ENCODE data around the gene PIM1. TPM values are rescaled to one million over a fixed set of nuclear protein-coding genes. Genes with fewer than 3 reads are reported as not detected.

PIM1 gene
- total RNA-seq, 1 donor from 2014 or later: 41.5 TPM

GRCh38 chr6:37146735-37147157, 23.2 kb upstream of the PIM1 start:
- DNase-seq (ENCODE audit: extremely low spot score, unreplicated experiment): no peak
- peaks cover 25% of the 10 kb centered on the region for H3K4me1 Mint-ChIP-seq (ENCODE audit: unreplicated experiment)
- H3K9me3 Mint-ChIP-seq: no peaks in the 10 kb centered on the region
- no peak for TF ChIP-seq CTCF (conservative IDR thresholded peaks at IDR 0.05)
- no peak overlapping the region for H3K27ac Mint-ChIP-seq
- no peaks in the 10 kb centered on the region for H3K36me3 Mint-ChIP-seq
- no peaks in the 10 kb centered on the region for H3K27me3 Mint-ChIP-seq
- no peak overlapping the region for H3K4me3 Mint-ChIP-seq

- Mint-ChIP-seq H3K36me3 (no peaks in the 10 kb centered on the region), H3K27me3 (no peaks in the 10 kb centered on the region), H3K4me1 (ENCODE audit: unreplicated experiment) (peaks cover 4% of the 10 kb centered on the region), H3K9me3 (no peaks in the 10 kb centered on the region), H3K27ac (no peak overlapping the region), H3K4me3 (no peak overlapping the region)
- no peak for TF ChIP-seq CTCF (conservative IDR thresholded peaks at IDR 0.05)
- no peak for DNase-seq (ENCODE audit: extremely low spot score, unreplicated experiment)
Measured at GRCh38 chr6:37149745-37150144, 20.2 kb upstream of the PIM1 start.

DNA sequence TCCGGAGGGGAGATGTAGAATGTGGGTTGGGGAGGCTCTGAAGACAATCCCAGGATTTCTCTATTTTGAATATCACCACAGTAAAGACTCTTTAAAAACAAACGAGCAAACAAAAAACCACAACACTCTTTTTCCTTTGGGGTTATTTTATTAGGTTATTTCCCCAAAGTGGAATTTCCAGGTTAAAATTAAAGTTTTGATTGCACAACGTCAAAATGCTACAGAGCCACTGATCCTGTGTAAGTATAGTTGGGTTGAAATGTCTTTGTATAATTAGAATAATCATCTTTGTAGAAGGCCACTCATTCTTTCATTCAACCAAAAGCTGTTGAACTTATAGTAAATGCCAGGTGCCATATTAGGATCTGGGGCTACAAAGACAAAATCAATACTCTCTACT, 19.6 kb upstream of the PIM1 start:
- Mint-ChIP-seq H3K4me1 (ENCODE audit: unreplicated experiment) (peaks cover 6% of the 10 kb centered on the region), H3K4me3 (no peak overlapping the region), H3K27me3 (no peaks in the 10 kb centered on the region), H3K27ac (no peak overlapping the region), H3K36me3 (no peaks in the 10 kb centered on the region), H3K9me3 (no peaks in the 10 kb centered on the region)
- TF ChIP-seq CTCF (conservative IDR thresholded peaks at IDR 0.05): no peak
- DNase-seq (ENCODE audit: extremely low spot score, unreplicated experiment): no peak

DNA sequence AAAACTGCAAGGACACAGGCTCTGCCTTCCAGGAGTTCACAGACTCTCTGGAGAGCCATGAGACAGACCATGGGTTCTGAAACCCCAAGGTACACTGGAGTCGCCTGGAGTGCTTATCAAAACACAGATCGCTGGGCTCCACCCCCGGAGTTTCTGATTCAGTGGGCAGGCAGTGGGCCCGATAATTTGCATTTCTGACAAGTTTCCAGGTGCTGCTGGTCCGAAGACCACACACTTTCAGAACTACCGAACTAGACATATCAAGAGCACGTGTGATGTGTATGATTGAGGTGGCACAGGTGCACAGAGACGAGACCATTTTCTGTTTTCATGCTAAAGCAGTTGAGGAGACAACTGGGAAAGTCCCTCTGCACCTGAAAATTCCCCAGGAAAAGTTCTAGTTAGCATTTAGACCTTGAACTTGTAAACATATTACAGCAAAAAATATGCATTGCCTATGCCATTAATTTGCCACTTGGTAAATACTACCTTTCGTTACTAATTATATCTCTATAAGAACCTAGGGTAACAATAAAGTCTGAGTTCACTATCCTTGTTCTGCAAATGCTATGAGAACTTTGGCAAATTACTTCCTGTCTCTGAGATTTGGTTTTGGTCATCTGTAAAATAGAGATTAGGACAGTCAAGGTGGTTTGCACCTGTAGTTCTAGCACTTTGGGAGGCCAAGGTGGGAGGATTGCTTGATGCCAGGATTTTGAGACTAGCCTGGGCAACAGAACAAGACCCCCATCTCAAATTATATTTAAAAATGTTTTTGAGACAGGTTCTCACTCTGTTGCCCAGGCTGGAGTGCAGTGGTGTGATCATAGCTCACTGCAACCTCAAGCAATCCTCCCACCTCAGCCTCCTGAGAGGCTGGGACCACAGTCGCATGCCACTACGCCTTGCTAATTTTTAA, 14.3 kb upstream of the PIM1 start:
- H3K9me3 Mint-ChIP-seq: no peaks in the 10 kb centered on the region
- no peaks in the 10 kb centered on the region for H3K36me3 Mint-ChIP-seq
- H3K27ac Mint-ChIP-seq: peak overlapping the region; percentile 18
- H3K4me1 Mint-ChIP-seq (ENCODE audit: unreplicated experiment): peaks cover 8% of the 10 kb centered on the region
- no peak for TF ChIP-seq CTCF (conservative IDR thresholded peaks at IDR 0.05)
- DNase-seq (ENCODE audit: extremely low spot score, unreplicated experiment): no peak
- no peaks in the 10 kb centered on the region for H3K27me3 Mint-ChIP-seq
- no peak overlapping the region for H3K4me3 Mint-ChIP-seq

GRCh38 chr6:37158508-37158907, 11.4 kb upstream of the PIM1 start:
- Mint-ChIP-seq H3K27me3 (no peaks in the 10 kb centered on the region), H3K36me3 (no peaks in the 10 kb centered on the region), H3K9me3 (no peaks in the 10 kb centered on the region), H3K4me3 (no peak overlapping the region), H3K4me1 (ENCODE audit: unreplicated experiment) (peaks cover 16% of the 10 kb centered on the region), H3K27ac (no peak overlapping the region)
- TF ChIP-seq CTCF (conservative IDR thresholded peaks at IDR 0.05): no peak
- no peak for DNase-seq (ENCODE audit: extremely low spot score, unreplicated experiment)

All from type B pancreatic cell (in vitro differentiated cells).